Activated naive CD4-positive, alpha-beta T cell treated with anti-CD3 and anti-CD28 coated beads, Interleukin-2, amount 50 U/mL, for 16 hours (primary cell): Measurements from ENCODE around the gene NRG2.

Experiments used
- DNase-seq: peaks from one replicate; pipeline ENCODE4 v3.0.0-alpha.2; 2020

Gene NRG2

DNA sequence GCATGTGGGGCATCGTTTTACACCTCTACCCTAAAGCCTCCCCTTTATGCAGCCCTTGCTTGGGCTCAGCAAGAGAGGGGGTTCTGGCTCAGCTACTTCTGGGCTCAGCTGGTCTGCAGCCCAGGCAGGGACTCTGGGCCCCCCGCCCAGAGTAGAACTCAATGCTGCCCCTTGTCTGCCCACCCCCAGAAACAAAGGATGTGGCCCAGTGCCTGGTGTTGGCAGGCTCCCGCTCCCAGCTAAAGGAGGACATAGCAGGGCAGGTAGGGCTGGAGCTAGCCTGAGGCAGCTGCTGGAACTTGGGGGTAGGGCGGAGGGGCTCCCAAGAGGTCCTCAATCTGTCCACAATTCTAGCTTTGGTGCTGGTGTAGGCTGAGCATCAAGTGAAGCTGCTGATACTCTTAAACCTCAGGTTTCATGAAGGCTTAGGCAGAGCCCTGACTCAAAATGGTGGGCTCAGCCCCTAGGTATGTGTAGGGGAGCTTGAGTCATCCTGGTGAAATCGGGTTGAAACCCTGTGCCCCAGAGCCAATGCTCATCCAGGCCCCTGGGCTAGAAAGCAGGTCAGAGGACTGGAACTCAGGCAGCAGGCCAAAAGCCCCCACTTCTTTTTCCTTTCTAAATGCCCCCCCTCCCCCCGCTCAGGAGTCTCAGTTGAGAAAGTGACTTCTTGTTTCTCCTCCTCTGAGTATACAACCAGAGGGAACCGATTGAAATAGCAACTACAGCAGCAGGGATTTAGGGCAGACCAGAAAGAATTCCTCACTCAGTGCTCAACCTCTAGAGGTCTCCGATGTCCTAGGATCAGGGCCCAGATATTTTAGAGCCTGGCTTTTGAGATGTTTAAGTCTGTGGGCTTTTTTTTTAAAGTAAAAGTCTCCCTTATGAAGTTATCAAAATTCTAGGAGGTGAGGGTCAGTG is 236.1 kb downstream of the NRG2 start:
- no peak for DNase-seq

DNA sequence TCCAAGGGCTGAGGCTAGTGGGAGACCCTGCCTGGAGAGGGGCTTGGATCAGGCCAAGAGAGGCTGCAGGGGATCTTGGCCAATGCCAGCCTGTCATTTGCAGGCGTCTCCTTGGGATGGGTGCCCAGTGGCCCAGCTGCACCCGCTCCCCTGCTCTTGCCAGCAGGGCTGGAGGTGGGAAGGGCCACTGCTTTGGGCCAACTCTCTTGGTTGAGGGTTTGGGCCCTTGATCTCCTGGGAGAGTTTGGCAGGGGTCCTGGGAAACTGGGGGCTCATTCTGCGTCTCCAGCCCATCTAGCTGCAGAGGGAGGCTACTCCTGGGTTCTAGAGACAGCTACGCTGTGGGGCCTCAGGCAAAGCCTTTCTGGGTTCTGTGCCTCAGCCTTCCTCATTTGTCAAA is 237.0 kb downstream of the NRG2 start:
- no peak for DNase-seq

- no peak for DNase-seq
These were observed 237.6 kb downstream of the NRG2 start for GRCh38 chr5:139805545-139805944.

DNA sequence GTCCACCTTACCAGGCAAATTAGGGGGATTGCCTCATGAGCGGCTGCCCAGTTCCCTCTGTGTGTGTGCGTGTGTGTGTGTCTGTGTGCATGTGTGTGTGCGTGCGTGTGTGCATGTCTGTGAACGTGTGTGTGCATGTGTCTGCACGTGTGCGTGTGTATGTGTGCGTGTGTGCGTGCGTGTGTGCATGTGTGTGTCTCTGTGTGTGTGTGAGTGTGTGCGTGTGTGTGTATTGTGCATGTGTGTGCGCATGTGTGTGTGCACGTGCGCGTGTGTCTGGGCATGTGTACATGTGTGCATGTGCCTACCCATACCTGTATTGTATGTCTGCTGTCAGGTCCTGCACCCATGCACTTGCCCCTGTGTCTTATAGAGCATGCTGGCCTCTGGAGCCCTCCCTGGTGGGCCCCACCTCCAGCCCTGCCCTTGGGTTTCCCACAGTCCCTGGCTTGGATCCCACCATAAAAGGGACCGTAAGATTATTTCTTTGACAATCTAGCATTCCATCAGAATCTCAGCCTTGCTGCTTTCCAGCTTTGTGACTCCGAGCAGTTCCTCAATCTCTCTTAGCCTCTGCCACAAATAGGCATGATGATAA is 238.2 kb downstream of the NRG2 start:
- DNase-seq = no peak

DNA sequence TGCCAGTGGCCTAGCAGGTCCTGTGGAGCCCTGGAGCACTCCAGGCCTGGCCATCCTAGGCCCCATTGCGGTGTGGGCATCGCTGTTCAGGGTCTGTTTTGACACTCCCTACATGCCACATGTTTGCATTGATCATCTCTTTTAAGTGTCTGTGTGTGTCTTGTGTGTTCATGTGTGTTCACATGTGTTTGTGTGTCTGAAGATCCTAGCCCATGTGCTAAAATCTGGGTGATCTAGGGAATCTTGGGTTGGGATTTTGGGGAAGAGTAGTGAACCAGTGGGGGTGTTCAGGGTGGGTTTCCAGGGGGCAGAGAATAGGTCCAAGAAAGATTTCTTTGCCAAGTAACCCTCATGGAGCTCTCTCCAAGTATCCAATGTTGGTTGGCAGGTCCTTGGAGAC is 239.1 kb downstream of the NRG2 start:
- no peak for DNase-seq

- DNase-seq = no peak
These were observed 243.7 kb downstream of the NRG2 start for GRCh38 chr5:139799359-139799758.

- no peak for DNase-seq
These were observed 244.2 kb downstream of the NRG2 start for GRCh38 chr5:139798883-139799282.

DNA sequence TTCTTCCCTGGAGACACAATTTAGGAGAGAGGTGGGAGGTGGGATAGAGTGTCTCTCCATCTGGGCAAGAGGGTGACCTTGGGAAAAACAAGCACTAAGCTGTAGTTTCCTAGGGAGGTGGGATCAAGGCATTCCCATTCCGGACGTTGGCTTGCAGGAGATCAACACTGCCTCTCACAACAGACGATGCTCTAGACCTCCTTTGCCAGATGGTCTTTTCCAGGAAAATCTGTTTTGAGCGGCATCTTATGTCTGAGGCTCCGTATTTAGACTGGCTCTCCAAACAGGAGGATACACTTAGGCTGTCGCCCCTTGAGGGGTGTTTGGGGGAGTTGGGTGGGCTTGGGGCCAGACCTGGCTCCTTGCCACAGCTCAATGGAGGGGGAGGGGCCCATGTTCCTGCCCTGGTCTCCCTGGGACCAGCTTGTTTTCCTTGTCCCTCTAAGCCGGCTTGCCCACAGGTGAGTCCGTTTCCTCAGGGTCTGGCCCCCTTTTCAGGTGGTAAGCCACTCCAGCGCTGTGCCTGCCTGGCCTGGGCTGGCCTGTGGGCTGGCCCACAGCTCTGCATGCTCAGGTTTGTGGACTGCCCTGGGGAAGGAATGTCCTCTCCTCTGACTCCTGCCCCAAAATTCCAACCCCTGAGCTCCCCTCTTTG is 245.1 kb downstream of the NRG2 start:
- DNase-seq = no peak

DNA sequence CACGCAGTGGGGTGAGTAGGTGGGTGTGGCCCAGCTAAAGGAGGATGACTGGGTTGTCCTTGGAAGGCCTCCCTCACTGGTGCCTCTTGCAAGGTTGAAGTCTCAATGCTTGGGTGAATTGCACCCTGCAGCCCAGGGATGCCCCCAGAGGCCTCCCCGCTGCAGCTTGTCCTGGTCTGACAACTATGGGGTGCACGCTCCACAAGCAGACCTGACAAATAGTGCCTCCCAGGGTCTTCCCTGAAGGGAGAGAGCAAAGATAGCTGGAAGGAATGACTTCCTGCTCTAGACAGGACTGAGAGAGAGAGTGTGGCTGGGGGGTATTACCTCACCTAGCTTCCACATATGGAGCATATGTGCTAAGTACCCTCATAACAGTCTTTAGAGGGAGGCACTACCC is 245.8 kb downstream of the NRG2 start:
- no peak for DNase-seq
